NT2/D1 (cell line): ENCODE results near the gene PAK1.

Experiments used
- DNase-seq: peaks from one replicate; pipeline ENCODE4 v3.0.0-alpha.2; 2011; ENCODE audit warnings: low read depth, low spot score
- H3K27me3 ChIP-seq: 2 replicates; pipeline ENCODE4 v1.6.0; 2011; ENCODE audit warnings: mild to moderate bottlenecking; ENCODE audit not compliant: insufficient read length, insufficient read depth
- H3K36me3 ChIP-seq: 2 replicates; pipeline ENCODE4 v1.6.1; 2011; ENCODE audit warnings: mild to moderate bottlenecking, low read length, mixed read lengths; ENCODE audit not compliant: insufficient read depth, insufficient read length
- H3K4me1 ChIP-seq: 2 replicates; pipeline ENCODE4 v1.5.1; 2011; ENCODE audit not compliant: insufficient read depth, insufficient read length
- H3K4me3 ChIP-seq: 2 replicates; pipeline ENCODE4 v1.5.1; 2011; ENCODE audit warnings: low read depth; ENCODE audit not compliant: insufficient read length
- H3K9ac ChIP-seq: 2 replicates; pipeline ENCODE4 v1.6.0; 2011; ENCODE audit warnings: low read depth; ENCODE audit not compliant: insufficient read length
- H3K9me3 ChIP-seq: 2 replicates; pipeline ENCODE4 v1.5.1; 2011; ENCODE audit warnings: mild to moderate bottlenecking, low read length; ENCODE audit not compliant: insufficient read depth
- SUZ12 ChIP-seq: IDR thresholded peaks from 2 replicates; pipeline ENCODE4 v1.6.1; 2011; ENCODE audit not compliant: insufficient read length, insufficient read depth; ENCODE audit errors: extremely low read depth
- YY1 ChIP-seq: IDR thresholded peaks from 2 replicates; pipeline ENCODE4 v1.6.1; 2011; ENCODE audit not compliant: insufficient read length, insufficient read depth
- ZNF274 ChIP-seq: IDR thresholded peaks from 2 replicates; pipeline ENCODE4 v1.6.1; 2011; ENCODE audit warnings: mild to moderate bottlenecking, low read depth, low read length

The PAK1 gene

GRCh38 chr11:77438487-77438886 lies 35.4 kb downstream of the PAK1 start:
- no peak for DNase-seq
- no peaks in the 10 kb centered on the region for H3K9me3 ChIP-seq
- TF ChIP-seq SUZ12 (no peak), YY1 (no peak), ZNF274 (no peak)
- H3K36me3 ChIP-seq: no peaks in the 10 kb centered on the region
- no peak overlapping the region for H3K9ac ChIP-seq
- no peaks in the 10 kb centered on the region for H3K27me3 ChIP-seq
- H3K4me1 ChIP-seq: no peaks in the 10 kb centered on the region
- no peak overlapping the region for H3K4me3 ChIP-seq

- no peaks in the 10 kb centered on the region for H3K4me1 ChIP-seq
- H3K4me3 ChIP-seq: no peak overlapping the region
- H3K9ac ChIP-seq: no peak overlapping the region
- TF ChIP-seq SUZ12 (no peak), YY1 (no peak), ZNF274 (no peak)
- no peaks in the 10 kb centered on the region for H3K27me3 ChIP-seq
- no peak for DNase-seq
- no peaks in the 10 kb centered on the region for H3K9me3 ChIP-seq
- no peaks in the 10 kb centered on the region for H3K36me3 ChIP-seq
These were observed 36.9 kb downstream of the PAK1 start for GRCh38 chr11:77436969-77437368.

- Histone ChIP-seq H3K4me1 (no peaks in the 10 kb centered on the region), H3K27me3 (no peaks in the 10 kb centered on the region), H3K9ac (no peak overlapping the region), H3K4me3 (no peak overlapping the region), H3K9me3 (no peaks in the 10 kb centered on the region), H3K36me3 (no peaks in the 10 kb centered on the region)
- DNase-seq: no peak
- TF ChIP-seq ZNF274: no peak
- TF ChIP-seq YY1: no peak
- TF ChIP-seq SUZ12: no peak
These were observed 37.4 kb downstream of the PAK1 start for GRCh38 chr11:77436506-77436905.

- Histone ChIP-seq H3K9me3 (no peaks in the 10 kb centered on the region), H3K27me3 (no peaks in the 10 kb centered on the region), H3K4me3 (no peak overlapping the region), H3K9ac (no peak overlapping the region), H3K4me1 (no peaks in the 10 kb centered on the region), H3K36me3 (no peaks in the 10 kb centered on the region)
- TF ChIP-seq SUZ12: no peak
- no peak for TF ChIP-seq ZNF274
- no peak for TF ChIP-seq YY1
- DNase-seq: no peak
These were observed 37.9 kb downstream of the PAK1 start for GRCh38 chr11:77435972-77436371.

- no peak overlapping the region for H3K9ac ChIP-seq
- no peak overlapping the region for H3K4me3 ChIP-seq
- H3K36me3 ChIP-seq: no peaks in the 10 kb centered on the region
- H3K4me1 ChIP-seq: no peaks in the 10 kb centered on the region
- no peaks in the 10 kb centered on the region for H3K9me3 ChIP-seq
- TF ChIP-seq YY1 (no peak), ZNF274 (no peak), SUZ12 (no peak)
- H3K27me3 ChIP-seq: no peaks in the 10 kb centered on the region
- DNase-seq: no peak
These were observed 42.1 kb downstream of the PAK1 start for GRCh38 chr11:77431813-77432212.

- no peak for DNase-seq
- no peaks in the 10 kb centered on the region for H3K36me3 ChIP-seq
- no peaks in the 10 kb centered on the region for H3K27me3 ChIP-seq
- H3K9ac ChIP-seq: no peak overlapping the region
- H3K9me3 ChIP-seq: no peaks in the 10 kb centered on the region
- no peak for TF ChIP-seq ZNF274
- TF ChIP-seq SUZ12: no peak
- no peak for TF ChIP-seq YY1
- no peak overlapping the region for H3K4me3 ChIP-seq
- H3K4me1 ChIP-seq: no peaks in the 10 kb centered on the region
These were observed 45.3 kb downstream of the PAK1 start for GRCh38 chr11:77428598-77428997.

- TF ChIP-seq SUZ12 (no peak), ZNF274 (no peak), YY1 (no peak)
These were observed 48.5 kb downstream of the PAK1 start for GRCh38 chr11:77425346-77425745.

GRCh38 chr11:77424644-77425043 lies 49.2 kb downstream of the PAK1 start:
- H3K9me3 ChIP-seq: no peaks in the 10 kb centered on the region
- no peaks in the 10 kb centered on the region for H3K36me3 ChIP-seq
- H3K27me3 ChIP-seq: no peaks in the 10 kb centered on the region
- H3K4me1 ChIP-seq: no peaks in the 10 kb centered on the region
- H3K9ac ChIP-seq: no peak overlapping the region
- H3K4me3 ChIP-seq: no peak overlapping the region
- TF ChIP-seq YY1: no peak
- no peak for DNase-seq

More at GRCh38 chr11:77425346-77425745, 48.5 kb downstream of the PAK1 start:
- Histone ChIP-seq H3K9me3 (no peaks in the 10 kb centered on the region), H3K4me3 (no peak overlapping the region), H3K36me3 (no peaks in the 10 kb centered on the region), H3K9ac (no peak overlapping the region), H3K4me1 (no peaks in the 10 kb centered on the region), H3K27me3 (no peaks in the 10 kb centered on the region)
- no peak for DNase-seq
